ENCODE data around the gene IFI44.

DNA sequence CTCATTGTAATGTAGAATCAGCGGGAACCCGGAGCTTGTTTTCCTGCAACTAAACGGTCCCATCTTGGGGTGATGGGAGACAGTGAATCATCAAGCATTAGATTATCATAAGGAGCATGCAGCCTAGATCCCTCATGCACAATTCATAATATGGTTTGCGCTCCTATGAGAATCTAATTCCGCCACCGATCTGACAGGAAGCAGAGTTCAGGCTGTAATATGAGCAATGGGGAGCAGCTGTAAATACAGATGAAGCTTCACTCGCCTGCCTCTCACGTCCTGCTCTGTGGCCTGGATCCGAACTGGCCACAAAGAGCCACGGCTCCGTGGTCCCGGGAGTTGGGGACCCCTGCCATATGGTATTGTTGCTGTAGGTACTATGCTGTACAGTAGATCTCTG is 1.6 kb downstream of the IFI44 start:
- no peak for TF ChIP-seq EZH2 (IDR thresholded peaks at IDR 0.05; ENCODE audit: low read length, missing control alignments)
- TF ChIP-seq, protein P1, sequence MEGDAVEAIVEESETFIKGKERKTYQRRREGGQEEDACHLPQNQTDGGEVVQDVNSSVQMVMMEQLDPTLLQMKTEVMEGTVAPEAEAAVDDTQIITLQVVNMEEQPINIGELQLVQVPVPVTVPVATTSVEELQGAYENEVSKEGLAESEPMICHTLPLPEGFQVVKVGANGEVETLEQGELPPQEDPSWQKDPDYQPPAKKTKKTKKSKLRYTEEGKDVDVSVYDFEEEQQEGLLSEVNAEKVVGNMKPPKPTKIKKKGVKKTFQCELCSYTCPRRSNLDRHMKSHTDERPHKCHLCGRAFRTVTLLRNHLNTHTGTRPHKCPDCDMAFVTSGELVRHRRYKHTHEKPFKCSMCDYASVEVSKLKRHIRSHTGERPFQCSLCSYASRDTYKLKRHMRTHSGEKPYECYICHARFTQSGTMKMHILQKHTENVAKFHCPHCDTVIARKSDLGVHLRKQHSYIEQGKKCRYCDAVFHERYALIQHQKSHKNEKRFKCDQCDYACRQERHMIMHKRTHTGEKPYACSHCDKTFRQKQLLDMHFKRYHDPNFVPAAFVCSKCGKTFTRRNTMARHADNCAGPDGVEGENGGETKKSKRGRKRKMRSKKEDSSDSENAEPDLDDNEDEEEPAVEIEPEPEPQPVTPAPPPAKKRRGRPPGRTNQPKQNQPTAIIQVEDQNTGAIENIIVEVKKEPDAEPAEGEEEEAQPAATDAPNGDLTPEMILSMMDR (conservative IDR thresholded peaks at IDR 0.05 in 1 of 2, IDR thresholded peaks at IDR 0.05 in 1 of 2; ENCODE audit: low read depth in 1 of 2, low read length in 2 of 2), result no peak
